ENCODE results near the gene TRPM3.

- no peak for TF ChIP-seq FOXM1 (CRISPR knock-in tag; IDR thresholded peaks at IDR 0.05)
- no peak for TF ChIP-seq SOX6 (IDR thresholded peaks at IDR 0.05)
- no peak for TF ChIP-seq SOX6 (CRISPR knock-in tag; IDR thresholded peaks at IDR 0.05)
- TF ChIP-seq JUND (CRISPR knock-in tag; IDR thresholded peaks at IDR 0.05): no peak
- TF ChIP-seq, protein P1, sequence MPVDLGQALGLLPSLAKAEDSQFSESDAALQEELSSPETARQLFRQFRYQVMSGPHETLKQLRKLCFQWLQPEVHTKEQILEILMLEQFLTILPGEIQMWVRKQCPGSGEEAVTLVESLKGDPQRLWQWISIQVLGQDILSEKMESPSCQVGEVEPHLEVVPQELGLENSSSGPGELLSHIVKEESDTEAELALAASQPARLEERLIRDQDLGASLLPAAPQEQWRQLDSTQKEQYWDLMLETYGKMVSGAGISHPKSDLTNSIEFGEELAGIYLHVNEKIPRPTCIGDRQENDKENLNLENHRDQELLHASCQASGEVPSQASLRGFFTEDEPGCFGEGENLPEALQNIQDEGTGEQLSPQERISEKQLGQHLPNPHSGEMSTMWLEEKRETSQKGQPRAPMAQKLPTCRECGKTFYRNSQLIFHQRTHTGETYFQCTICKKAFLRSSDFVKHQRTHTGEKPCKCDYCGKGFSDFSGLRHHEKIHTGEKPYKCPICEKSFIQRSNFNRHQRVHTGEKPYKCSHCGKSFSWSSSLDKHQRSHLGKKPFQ (CRISPR knock-in tag; IDR thresholded peaks at IDR 0.05; ENCODE audit: insufficient replicate concordance): no peak
- no peak for TF ChIP-seq FIP1L1 (IDR thresholded peaks at IDR 0.05; ENCODE audit: borderline replicate concordance, insufficient read depth, low read depth, low read length)
- TF ChIP-seq SIX1 (CRISPR knock-in tag; IDR thresholded peaks at IDR 0.05; ENCODE audit: borderline replicate concordance): no peak
- no peak for TF ChIP-seq ZNF274 (CRISPR knock-in tag; IDR thresholded peaks at IDR 0.05)
- TF ChIP-seq ZFX (CRISPR knock-in tag; IDR thresholded peaks at IDR 0.05; ENCODE audit: low read depth): no peak
Measured at GRCh38 chr9:70688704-70689103, 432.7 kb downstream of the TRPM3 start.

Measured in HepG2 (cell line).